GM19395 (cell line): Measurements from ENCODE around the gene PTGER1.
"Not testable (repeated sequence)": the region's sequence is repeated elsewhere in the genome, so short reads cannot be mapped to it uniquely, and the experiment has no call there.

Source experiments
- ATAC-seq: cut with Tn5 transposase; IDR thresholded peaks from one replicate; pipeline ENCODE4 v1.9.1; 2021; ENCODE audit warnings: mild to moderate bottlenecking, moderate library complexity; ENCODE audit not compliant: unreplicated experiment

The PTGER1 gene

GRCh38 chr19:14476327-14476672 is 1.1 kb upstream of the PTGER1 start:
- ATAC-seq, result no peak

GRCh38 chr19:14474827-14475226 is 327 bp downstream of the PTGER1 start:
- no peak for ATAC-seq

- ATAC-seq, result no peak
Observed at GRCh38 chr19:14473978-14474578, 1.1 kb downstream of the PTGER1 start.

- no peak for ATAC-seq
Observed at GRCh38 chr19:14473073-14473977, 1.8 kb downstream of the PTGER1 start.

GRCh38 chr19:14472202-14472938 is 2.8 kb downstream of the PTGER1 start:
- no peak for ATAC-seq

- ATAC-seq, result no peak
Observed at GRCh38 chr19:14471436-14472187, 3.5 kb downstream of the PTGER1 start.

- no peak for ATAC-seq
Observed at GRCh38 chr19:14470031-14470876, 4.9 kb downstream of the PTGER1 start.

- no peak for ATAC-seq
Observed at GRCh38 chr19:14467816-14468215, 7.3 kb downstream of the PTGER1 start.

- no peak for ATAC-seq
Observed at GRCh38 chr19:14467391-14467790, 7.8 kb downstream of the PTGER1 start.

- no peak for ATAC-seq
Observed at GRCh38 chr19:14463747-14464146, 11.4 kb downstream of the PTGER1 start.

- not testable (repeated sequence) for ATAC-seq
Observed at GRCh38 chr19:14462401-14462800, 12.8 kb downstream of the PTGER1 start.

- no peak for ATAC-seq
Observed at GRCh38 chr19:14460935-14461334, 14.2 kb downstream of the PTGER1 start.

GRCh38 chr19:14459703-14460102 is 15.5 kb downstream of the PTGER1 start:
- ATAC-seq, result no peak

- ATAC-seq, result not testable (repeated sequence)
Observed at GRCh38 chr19:14452303-14452702, 22.9 kb downstream of the PTGER1 start.

GRCh38 chr19:14450876-14451275 is 24.3 kb downstream of the PTGER1 start:
- no peak for ATAC-seq

GRCh38 chr19:14450168-14450874 is 24.8 kb downstream of the PTGER1 start:
- ATAC-seq, result no peak

GRCh38 chr19:14449321-14449720 is 25.8 kb downstream of the PTGER1 start:
- ATAC-seq, result no peak

GRCh38 chr19:14446336-14447036 is 28.7 kb downstream of the PTGER1 start:
- no peak for ATAC-seq
